ENCODE data around the gene FOXD4L3. TPM values are rescaled to one million over a fixed set of nuclear protein-coding genes. Genes with fewer than 3 reads are reported as not detected.

FOXD4L3 gene
- 0.14 TPM in 1 of 2 replicates, not detected in the other for total RNA-seq

GRCh38 chr9:68302567-68302966 is at the start of gene FOXD4L3:
TSS of gene FOXD4L3 (plus strand) at chr9:68302867. CDS start at chr9:68302952, 85 bp downstream.

Other genes starting within 250 kb of the FOXD4L3 start
- 14.7 and 20.2 TPM in 2 replicates for gene ZNG1C, start 60.9 kb upstream of the FOXD4L3 start, total RNA-seq
- 2.0 and 6.6 TPM in 2 replicates for gene PGM5, start 53.7 kb downstream of the FOXD4L3 start, total RNA-seq
- gene TMEM252, start 238.0 kb downstream of the FOXD4L3 start, total RNA-seq = not detected in 2 replicates

Data from placental pericyte (primary cell).